Peyer's patch (tissue), 4 donors: Measurements from ENCODE around the gene SCUBE3. TPM values are rescaled to one million over a fixed set of nuclear protein-coding genes. Genes with fewer than 3 reads are reported as not detected.

Source experiments
- DNase-seq, 3 donors: peaks; one replicate each; pipeline ENCODE4 v3.0.0-alpha.2; 2017 to 2019
- H3K27ac ChIP-seq, 4 donors: fragments of 200-600 bp; sonication (generic); one replicate each; pipeline ENCODE4 v1.5.1; 2016 to 2019
- H3K27me3 ChIP-seq, 2 donors: fragments of 200-600 bp; sonication (generic); one replicate each; pipeline ENCODE4 v1.5.1; 2019
- H3K36me3 ChIP-seq, 3 donors: fragments of 200-600 bp; sonication (generic); one replicate each; pipeline ENCODE4 v1.5.1; 2016 to 2019
- H3K4me1 ChIP-seq, 4 donors: fragments of 200-600 bp; sonication (generic); one replicate each; pipeline ENCODE4 v1.5.1; 2016 to 2019
- H3K4me3 ChIP-seq, 4 donors: fragments of 200-600 bp; sonication (generic); 1 replicate in 3 of 4; 2 replicates in 1 of 4; pipeline ENCODE4 v1.5.1; 2016 to 2019; ENCODE audit warnings: mild to moderate bottlenecking in 1 of 4
- H3K9me3 ChIP-seq, 4 donors: fragments of 200-600 bp; sonication (generic); one replicate each; pipeline ENCODE4 v1.5.1; 2016 to 2019; ENCODE audit warnings: mild to moderate bottlenecking in 1 of 4
- CTCF ChIP-seq, 6 experiments: fragments of 450-650 bp in 4 of 6; fragments of 200-600 bp in 2 of 6; sonication (generic) in 1 of 6; IDR thresholded peaks; one replicate each; pipeline ENCODE4 v1.5.1; 2017 to 2019; ENCODE audit warnings: antibody characterized with exemption in 6 of 6, mild to moderate bottlenecking in 3 of 6, moderate library complexity in 1 of 6
- POLR2A ChIP-seq, 2 donors: fragments of 450-650 bp; IDR thresholded peaks; one replicate each; pipeline ENCODE4 v1.5.1; 2017; ENCODE audit warnings: antibody characterized with exemption in 2 of 2, mild to moderate bottlenecking in 2 of 2, moderate library complexity in 2 of 2
- total RNA-seq, 4 donors: library from RNA; depleted of rRNA; stranded (reverse); fragments of >200 nt; gene quantifications; one replicate each; pipeline ENCODE4 v1.1.0, GENCODE V29; 2016

Gene SCUBE3
- total RNA-seq, 4 donors from 2014 or later = not detected

DNA sequence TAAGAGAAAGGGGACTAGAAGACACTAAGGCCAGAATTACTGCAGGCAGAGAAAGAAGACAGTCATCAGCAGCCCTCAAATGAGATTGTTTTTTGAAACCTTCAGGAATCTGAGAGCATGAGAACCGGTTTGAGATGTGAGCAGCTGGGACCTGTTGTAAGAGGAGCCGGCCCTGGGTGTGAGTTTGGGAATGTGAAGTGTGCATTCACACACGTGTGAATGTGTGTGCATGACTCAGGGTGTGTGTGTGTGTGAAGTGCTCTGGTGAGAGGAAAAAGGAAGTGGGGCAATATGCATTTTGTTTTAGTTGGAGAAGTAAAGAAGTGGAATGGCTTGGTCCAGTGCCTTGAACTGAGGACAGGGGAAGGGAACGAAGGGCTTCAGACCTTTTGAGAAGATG, 4.3 kb downstream of the SCUBE3 start:
- no peaks in the 10 kb centered on the region for H3K9me3 ChIP-seq
- H3K36me3 ChIP-seq = no peaks in the 10 kb centered on the region
- no peak overlapping the region for H3K4me3 ChIP-seq
- H3K27ac ChIP-seq = no peak overlapping the region
- peaks cover 0 to 18% (median 4%) of the 10 kb centered on the region in 4 donors for H3K4me1 ChIP-seq
- TF ChIP-seq CTCF (IDR thresholded peaks at IDR 0.05) (no peak), POLR2A (IDR thresholded peaks at IDR 0.05) (no peak)
- H3K27me3 ChIP-seq = peaks cover 0 to 9% of the 10 kb centered on the region in 2 donors
- no peak for DNase-seq

DNA sequence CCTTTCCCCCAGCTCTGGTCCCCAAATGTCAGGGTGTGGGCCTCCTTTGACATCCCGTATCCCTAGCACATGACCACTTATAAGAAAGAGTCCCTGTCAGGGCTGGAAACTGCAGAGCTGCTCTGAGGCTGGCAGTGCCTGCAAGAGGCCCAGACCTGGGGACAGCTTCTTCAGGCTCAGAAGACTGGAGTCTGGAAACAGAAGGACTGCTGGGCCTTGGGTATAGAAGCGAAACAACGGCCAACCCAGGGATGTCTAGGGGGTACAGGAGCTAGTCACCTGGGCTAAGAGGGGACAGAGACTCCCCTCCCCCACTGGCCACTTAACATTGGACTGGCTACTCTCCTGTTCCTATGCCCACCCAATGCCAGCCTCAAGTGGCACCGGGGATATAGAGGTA, 4.7 kb downstream of the SCUBE3 start:
- TF ChIP-seq CTCF (IDR thresholded peaks at IDR 0.05) (no peak), POLR2A (IDR thresholded peaks at IDR 0.05) (no peak)
- no peaks in the 10 kb centered on the region for H3K36me3 ChIP-seq
- H3K9me3 ChIP-seq = no peaks in the 10 kb centered on the region
- H3K4me3 ChIP-seq = no peak overlapping the region
- no peak for DNase-seq
- no peak overlapping the region for H3K27ac ChIP-seq
- peaks cover 0 to 6% of the 10 kb centered on the region in 2 donors for H3K27me3 ChIP-seq
- peaks cover 0 to 14% (median 4%) of the 10 kb centered on the region in 4 donors for H3K4me1 ChIP-seq

- no peaks in the 10 kb centered on the region for H3K27me3 ChIP-seq
- no peak for TF ChIP-seq POLR2A (IDR thresholded peaks at IDR 0.05)
- no peak for TF ChIP-seq CTCF (IDR thresholded peaks at IDR 0.05)
- DNase-seq = no peak
These were observed 6.0 kb downstream of the SCUBE3 start for GRCh38 chr6:35219683-35220326.

DNA sequence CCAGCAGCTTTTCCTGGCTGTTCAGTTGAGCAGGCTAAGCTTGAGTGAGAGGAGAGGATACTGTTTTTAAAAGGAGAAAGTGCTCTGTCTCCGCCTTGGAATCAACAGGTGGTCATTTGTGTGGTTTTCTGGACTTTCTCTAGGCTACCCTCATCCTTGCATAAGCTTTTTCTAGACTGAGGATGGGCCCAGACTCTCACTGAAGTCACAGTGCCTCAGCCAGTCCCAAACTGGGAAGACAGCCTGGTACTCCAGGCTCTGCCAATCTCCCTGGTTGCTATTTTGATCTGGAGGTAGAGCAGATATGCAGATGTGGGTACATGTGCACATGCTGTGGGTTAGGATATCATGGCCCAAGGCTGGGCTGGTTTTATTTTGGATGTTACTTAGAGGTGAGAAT, 7.0 kb downstream of the SCUBE3 start:
- no peak for TF ChIP-seq CTCF (IDR thresholded peaks at IDR 0.05)
- TF ChIP-seq POLR2A (IDR thresholded peaks at IDR 0.05) = no peak
- H3K9me3 ChIP-seq = no peaks in the 10 kb centered on the region
- H3K4me1 ChIP-seq = no peaks in the 10 kb centered on the region
- DNase-seq = no peak
- no peak overlapping the region for H3K4me3 ChIP-seq
- no peak overlapping the region for H3K27ac ChIP-seq
- no peaks in the 10 kb centered on the region for H3K36me3 ChIP-seq
- no peaks in the 10 kb centered on the region for H3K27me3 ChIP-seq

More at GRCh38 chr6:35219683-35220326, 6.0 kb downstream of the SCUBE3 start:
- Histone ChIP-seq H3K4me1 (peaks cover 0 to under 1% (median 0%) of the 10 kb centered on the region in 4 donors), H3K27ac (no peak overlapping the region), H3K9me3 (no peaks in the 10 kb centered on the region), H3K4me3 (no peak overlapping the region), H3K36me3 (no peaks in the 10 kb centered on the region)

GRCh38 chr6:35223396-35223795, 9.6 kb downstream of the SCUBE3 start:
- H3K4me1 ChIP-seq = no peaks in the 10 kb centered on the region
- no peaks in the 10 kb centered on the region for H3K27me3 ChIP-seq
- H3K27ac ChIP-seq = no peak overlapping the region
- no peak overlapping the region for H3K4me3 ChIP-seq
- DNase-seq = no peak
- TF ChIP-seq CTCF (IDR thresholded peaks at IDR 0.05) = no peak
- H3K9me3 ChIP-seq = no peaks in the 10 kb centered on the region
- no peaks in the 10 kb centered on the region for H3K36me3 ChIP-seq

DNA sequence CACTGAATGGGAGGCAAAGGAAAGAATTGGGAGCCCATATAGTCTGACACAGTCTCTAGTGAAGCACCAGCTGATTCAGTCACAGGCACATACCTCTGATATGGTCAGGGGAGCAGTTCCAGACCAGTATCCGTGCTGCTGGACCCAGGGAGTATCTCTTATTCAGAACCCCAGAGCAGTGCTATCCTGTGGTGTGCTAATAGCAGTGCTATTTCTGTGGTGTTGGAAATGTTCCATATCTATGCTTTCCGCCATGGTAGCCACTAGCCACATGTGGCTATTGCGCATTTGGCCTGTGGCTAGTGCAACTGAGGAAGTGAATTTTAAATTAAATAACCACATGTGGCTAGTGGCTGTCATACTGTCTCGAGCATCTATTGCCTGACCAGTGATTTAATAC, 11.0 kb downstream of the SCUBE3 start:
- H3K4me3 ChIP-seq = no peak overlapping the region
- TF ChIP-seq CTCF (IDR thresholded peaks at IDR 0.05) = no peak
- no peak for TF ChIP-seq POLR2A (IDR thresholded peaks at IDR 0.05)
- H3K27me3 ChIP-seq = no peaks in the 10 kb centered on the region
- DNase-seq = no peak
- H3K36me3 ChIP-seq = no peaks in the 10 kb centered on the region
- H3K27ac ChIP-seq = no peak overlapping the region
- H3K4me1 ChIP-seq = no peaks in the 10 kb centered on the region
- no peaks in the 10 kb centered on the region for H3K9me3 ChIP-seq
